Stomach (tissue), 4 donors: ENCODE measurements around the gene SEMA3F.

Source experiments
- EP300 ChIP-seq: sonication (generic); formaldehyde crosslinking; IDR thresholded peaks from one replicate; pipeline ENCODE4 v1.6.1; 2017; ENCODE audit warnings: antibody characterized with exemption
- POLR2A ChIP-seq, 4 donors: fragments of 450-650 bp; IDR thresholded peaks; one replicate each; pipeline ENCODE4 v1.6.1; 2016; ENCODE audit warnings: antibody characterized with exemption in 4 of 4, control low read depth in 2 of 4, mild to moderate bottlenecking in 1 of 4, moderate library complexity in 1 of 4
- POLR2AphosphoS5 ChIP-seq, 3 donors: sonication (generic); formaldehyde crosslinking; IDR thresholded peaks; one replicate each; pipeline ENCODE4 v1.6.1; 2016; ENCODE audit warnings: antibody characterized with exemption in 3 of 3
- TF ChIP-seq, protein P1 (sequence below), 7 experiments: fragments of 450-650 bp in 4 of 7; fragments of 200-600 bp in 3 of 7; sonication (generic) in 3 of 7; IDR thresholded peaks; one replicate each; pipeline ENCODE4 v1.5.1; 2016 to 2019; ENCODE audit warnings: antibody characterized with exemption in 7 of 7, control low read depth in 2 of 7, mild to moderate bottlenecking in 1 of 7

GRCh38 chr3:50205413-50206276 is 50.5 kb downstream of the SEMA3F start:
- TF ChIP-seq, protein P1, sequence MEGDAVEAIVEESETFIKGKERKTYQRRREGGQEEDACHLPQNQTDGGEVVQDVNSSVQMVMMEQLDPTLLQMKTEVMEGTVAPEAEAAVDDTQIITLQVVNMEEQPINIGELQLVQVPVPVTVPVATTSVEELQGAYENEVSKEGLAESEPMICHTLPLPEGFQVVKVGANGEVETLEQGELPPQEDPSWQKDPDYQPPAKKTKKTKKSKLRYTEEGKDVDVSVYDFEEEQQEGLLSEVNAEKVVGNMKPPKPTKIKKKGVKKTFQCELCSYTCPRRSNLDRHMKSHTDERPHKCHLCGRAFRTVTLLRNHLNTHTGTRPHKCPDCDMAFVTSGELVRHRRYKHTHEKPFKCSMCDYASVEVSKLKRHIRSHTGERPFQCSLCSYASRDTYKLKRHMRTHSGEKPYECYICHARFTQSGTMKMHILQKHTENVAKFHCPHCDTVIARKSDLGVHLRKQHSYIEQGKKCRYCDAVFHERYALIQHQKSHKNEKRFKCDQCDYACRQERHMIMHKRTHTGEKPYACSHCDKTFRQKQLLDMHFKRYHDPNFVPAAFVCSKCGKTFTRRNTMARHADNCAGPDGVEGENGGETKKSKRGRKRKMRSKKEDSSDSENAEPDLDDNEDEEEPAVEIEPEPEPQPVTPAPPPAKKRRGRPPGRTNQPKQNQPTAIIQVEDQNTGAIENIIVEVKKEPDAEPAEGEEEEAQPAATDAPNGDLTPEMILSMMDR (IDR thresholded peaks at IDR 0.05), result no peak
- no peak for TF ChIP-seq POLR2A (IDR thresholded peaks at IDR 0.05)
- no peak for TF ChIP-seq POLR2AphosphoS5 (IDR thresholded peaks at IDR 0.05)
- TF ChIP-seq EP300, result no peak
